NT2/D1 (cell line): ENCODE data around the gene HOXA3.

Experiments
- DNase-seq: peaks from one replicate; pipeline ENCODE4 v3.0.0-alpha.2; 2011; ENCODE audit warnings: low read depth, low spot score
- H3K27me3 ChIP-seq: 2 replicates; pipeline ENCODE4 v1.6.0; 2011; ENCODE audit warnings: mild to moderate bottlenecking; ENCODE audit not compliant: insufficient read length, insufficient read depth
- H3K36me3 ChIP-seq: 2 replicates; pipeline ENCODE4 v1.6.1; 2011; ENCODE audit warnings: mild to moderate bottlenecking, low read length, mixed read lengths; ENCODE audit not compliant: insufficient read depth, insufficient read length
- H3K4me1 ChIP-seq: 2 replicates; pipeline ENCODE4 v1.5.1; 2011; ENCODE audit not compliant: insufficient read depth, insufficient read length
- H3K4me3 ChIP-seq: 2 replicates; pipeline ENCODE4 v1.5.1; 2011; ENCODE audit warnings: low read depth; ENCODE audit not compliant: insufficient read length
- H3K9ac ChIP-seq: 2 replicates; pipeline ENCODE4 v1.6.0; 2011; ENCODE audit warnings: low read depth; ENCODE audit not compliant: insufficient read length
- H3K9me3 ChIP-seq: 2 replicates; pipeline ENCODE4 v1.5.1; 2011; ENCODE audit warnings: mild to moderate bottlenecking, low read length; ENCODE audit not compliant: insufficient read depth
- SUZ12 ChIP-seq: IDR thresholded peaks from 2 replicates; pipeline ENCODE4 v1.6.1; 2011; ENCODE audit not compliant: insufficient read length, insufficient read depth; ENCODE audit errors: extremely low read depth
- YY1 ChIP-seq: IDR thresholded peaks from 2 replicates; pipeline ENCODE4 v1.6.1; 2011; ENCODE audit not compliant: insufficient read length, insufficient read depth
- ZNF274 ChIP-seq: IDR thresholded peaks from 2 replicates; pipeline ENCODE4 v1.6.1; 2011; ENCODE audit warnings: mild to moderate bottlenecking, low read depth, low read length

Gene HOXA3

GRCh38 chr7:27191833-27192545, 39.6 kb upstream of the HOXA3 start:
- peak overlapping the region; percentile 27 for H3K4me3 ChIP-seq

GRCh38 chr7:27191161-27191731, 38.9 kb upstream of the HOXA3 start:
- no peak overlapping the region for H3K9ac ChIP-seq
- H3K4me1 ChIP-seq, result peaks cover 21% of the 10 kb centered on the region
- H3K4me3 ChIP-seq, result no peak overlapping the region
- peaks cover 100% of the 10 kb centered on the region for H3K27me3 ChIP-seq
- H3K9me3 ChIP-seq, result no peaks in the 10 kb centered on the region
- no peaks in the 10 kb centered on the region for H3K36me3 ChIP-seq
- no peak for DNase-seq
- no peak for TF ChIP-seq ZNF274
- no peak for TF ChIP-seq YY1
- no peak for TF ChIP-seq SUZ12

More at GRCh38 chr7:27191833-27192545, 39.6 kb upstream of the HOXA3 start:
- no peak for TF ChIP-seq YY1
- TF ChIP-seq ZNF274, result no peak
- peak; percentile 56 for TF ChIP-seq SUZ12
- Histone ChIP-seq H3K27me3 (peaks cover 100% of the 10 kb centered on the region), H3K36me3 (no peaks in the 10 kb centered on the region), H3K9me3 (no peaks in the 10 kb centered on the region), H3K4me1 (peaks cover 21% of the 10 kb centered on the region), H3K9ac (no peak overlapping the region)
- no peak for DNase-seq

GRCh38 chr7:27189997-27190748, 37.8 kb upstream of the HOXA3 start:
- H3K9me3 ChIP-seq, result no peaks in the 10 kb centered on the region
- H3K36me3 ChIP-seq, result no peaks in the 10 kb centered on the region
- H3K9ac ChIP-seq, result no peak overlapping the region
- no peak for DNase-seq
- H3K4me1 ChIP-seq, result peaks cover 26% of the 10 kb centered on the region
- H3K27me3 ChIP-seq, result peaks cover 100% of the 10 kb centered on the region
- TF ChIP-seq SUZ12, result peak; percentile 46
- TF ChIP-seq ZNF274, result no peak
- TF ChIP-seq YY1, result no peak
- no peak overlapping the region for H3K4me3 ChIP-seq

GRCh38 chr7:27189295-27189996, 37.1 kb upstream of the HOXA3 start:
- no peaks in the 10 kb centered on the region for H3K36me3 ChIP-seq
- no peak for DNase-seq
- no peaks in the 10 kb centered on the region for H3K9me3 ChIP-seq
- H3K27me3 ChIP-seq, result peaks cover 100% of the 10 kb centered on the region
- peaks cover 32% of the 10 kb centered on the region for H3K4me1 ChIP-seq
- TF ChIP-seq SUZ12 (peak; percentile 56), ZNF274 (no peak), YY1 (no peak)
- no peak overlapping the region for H3K4me3 ChIP-seq
- no peak overlapping the region for H3K9ac ChIP-seq

GRCh38 chr7:27188386-27189294, 36.3 kb upstream of the HOXA3 start:
- TF ChIP-seq ZNF274, result no peak
- TF ChIP-seq SUZ12, result peak; percentile 41
- Histone ChIP-seq H3K9me3 (no peaks in the 10 kb centered on the region), H3K36me3 (no peaks in the 10 kb centered on the region), H3K4me3 (peak overlapping the region; percentile 4), H3K27me3 (peaks cover 100% of the 10 kb centered on the region), H3K9ac (no peak overlapping the region), H3K4me1 (peaks cover 32% of the 10 kb centered on the region)
- DNase-seq, result no peak

- Histone ChIP-seq H3K4me3 (no peak overlapping the region), H3K36me3 (no peaks in the 10 kb centered on the region), H3K4me1 (peaks cover 35% of the 10 kb centered on the region), H3K9ac (peak overlapping the region; percentile 42), H3K27me3 (peaks cover 100% of the 10 kb centered on the region), H3K9me3 (no peaks in the 10 kb centered on the region)
- no peak for DNase-seq
- TF ChIP-seq ZNF274 (no peak), SUZ12 (peak; percentile 81)
Observed at GRCh38 chr7:27187475-27188385, 35.3 kb upstream of the HOXA3 start.
